ENCODE results near the gene TREX2. TPM values are rescaled to one million over a fixed set of nuclear protein-coding genes. Genes with fewer than 3 reads are reported as not detected.

TREX2 gene
- polyA plus RNA-seq, 1 donor (not counting 4 experiments of a cell fraction or from before 2014, with no cell fraction given) = 0.31 TPM

- no peak for FAIRE-seq
These were observed 47.4 kb downstream of the TREX2 start for GRCh38 chrX:153398275-153398960.

GRCh38 chrX:153397256-153397960 is 48.4 kb downstream of the TREX2 start:
- Histone ChIP-seq H3K79me2 (ENCODE audit: control insufficient read depth, insufficient read depth, low read length) (no peaks in the 10 kb centered on the region), H2AFZ (ENCODE audit: control insufficient read depth, low read length) (no peak overlapping the region), H3K9me1 (ENCODE audit: control insufficient read depth, extremely low read depth, insufficient read depth, low read length) (no peaks in the 10 kb centered on the region), H3K9ac (ENCODE audit: control insufficient read depth, extremely low read depth, insufficient read depth, low read length) (no peak overlapping the region), H3K27me3 (ENCODE audit: control insufficient read depth, extremely low read depth, insufficient read depth, low read length) (no peaks in the 10 kb centered on the region), H3K36me3 (ENCODE audit: control insufficient read depth in 2 of 2, extremely low read depth in 1 of 2, insufficient read depth in 2 of 2, low read length in 2 of 2) (no peaks in the 10 kb centered on the region), H3K4me1 (ENCODE audit: control insufficient read depth, extremely low read depth, insufficient read depth, low read length) (no peaks in the 10 kb centered on the region), H4K20me1 (ENCODE audit: control insufficient read depth, extremely low read depth, insufficient read depth, low read length) (no peaks in the 10 kb centered on the region), H3K27ac (ENCODE audit: control insufficient read depth, insufficient read depth, low read length) (no peak overlapping the region), H3K4me3 (ENCODE audit: control insufficient read depth in 2 of 3, extremely low read depth in 1 of 3, insufficient read depth in 2 of 3, low read depth in 1 of 3, low read length in 3 of 3) (no peak overlapping the region), H3K4me2 (ENCODE audit: control insufficient read depth, extremely low read depth, insufficient read depth, low read depth, low read length) (no peak overlapping the region), H3K9me3 (ENCODE audit: control insufficient read depth, low read depth, low read length) (peaks cover 2% of the 10 kb centered on the region)
- TF ChIP-seq EZH2 (IDR thresholded peaks at IDR 0.05; ENCODE audit: low read length) (no peak), CTCF (optimal IDR thresholded peaks at IDR 0.05 in 1 of 3, IDR thresholded peaks at IDR 0.05 in 1 of 3, conservative IDR thresholded peaks at IDR 0.05 in 1 of 3; ENCODE audit: extremely low read depth in 1 of 3, insufficient read depth in 2 of 3, low read length in 3 of 3) (no peak)
- dilution Hi-C loops (cut with MboI; ENCODE audit: extremely low pct_ligation_motif_present, low sequenced_read_pairs) = no loop called here
- no peak for DNase-seq (ENCODE audit: low read depth, low spot score)
- no peak for FAIRE-seq

More at GRCh38 chrX:153398275-153398960, 47.4 kb downstream of the TREX2 start:
- Histone ChIP-seq H4K20me1 (ENCODE audit: control insufficient read depth, extremely low read depth, insufficient read depth, low read length) (no peaks in the 10 kb centered on the region), H3K4me2 (ENCODE audit: control insufficient read depth, extremely low read depth, insufficient read depth, low read depth, low read length) (no peak overlapping the region), H3K4me3 (ENCODE audit: control insufficient read depth in 2 of 3, extremely low read depth in 1 of 3, insufficient read depth in 2 of 3, low read depth in 1 of 3, low read length in 3 of 3) (no peak overlapping the region), H3K4me1 (ENCODE audit: control insufficient read depth, extremely low read depth, insufficient read depth, low read length) (no peaks in the 10 kb centered on the region), H3K9me3 (ENCODE audit: control insufficient read depth, low read depth, low read length) (peaks cover 2% of the 10 kb centered on the region), H3K79me2 (ENCODE audit: control insufficient read depth, insufficient read depth, low read length) (no peaks in the 10 kb centered on the region), H3K9me1 (ENCODE audit: control insufficient read depth, extremely low read depth, insufficient read depth, low read length) (no peaks in the 10 kb centered on the region), H3K27me3 (ENCODE audit: control insufficient read depth, extremely low read depth, insufficient read depth, low read length) (no peaks in the 10 kb centered on the region), H2AFZ (ENCODE audit: control insufficient read depth, low read length) (no peak overlapping the region), H3K9ac (ENCODE audit: control insufficient read depth, extremely low read depth, insufficient read depth, low read length) (no peak overlapping the region), H3K36me3 (ENCODE audit: control insufficient read depth in 2 of 2, extremely low read depth in 1 of 2, insufficient read depth in 2 of 2, low read length in 2 of 2) (no peaks in the 10 kb centered on the region), H3K27ac (ENCODE audit: control insufficient read depth, insufficient read depth, low read length) (no peak overlapping the region)
- DNase-seq (ENCODE audit: low read depth, low spot score) = no peak
- dilution Hi-C loops (cut with MboI; ENCODE audit: extremely low pct_ligation_motif_present, low sequenced_read_pairs) = no loop called here
- no peak for TF ChIP-seq CTCF (optimal IDR thresholded peaks at IDR 0.05 in 1 of 3, IDR thresholded peaks at IDR 0.05 in 1 of 3, conservative IDR thresholded peaks at IDR 0.05 in 1 of 3; ENCODE audit: extremely low read depth in 1 of 3, insufficient read depth in 2 of 3, low read length in 3 of 3)
- no peak for TF ChIP-seq EZH2 (IDR thresholded peaks at IDR 0.05; ENCODE audit: low read length)
